Kidney capillary endothelial cell (primary cell): ENCODE measurements around the gene STAT2.
"Not testable (repeated sequence)": the region's sequence is repeated elsewhere in the genome, so short reads cannot be mapped to it uniquely, and the experiment has no call there.

Experiments
- DNase-seq: peaks from one replicate; pipeline ENCODE4 v3.0.0-alpha.2; 2018; ENCODE audit warnings: low spot score

STAT2 gene

DNA sequence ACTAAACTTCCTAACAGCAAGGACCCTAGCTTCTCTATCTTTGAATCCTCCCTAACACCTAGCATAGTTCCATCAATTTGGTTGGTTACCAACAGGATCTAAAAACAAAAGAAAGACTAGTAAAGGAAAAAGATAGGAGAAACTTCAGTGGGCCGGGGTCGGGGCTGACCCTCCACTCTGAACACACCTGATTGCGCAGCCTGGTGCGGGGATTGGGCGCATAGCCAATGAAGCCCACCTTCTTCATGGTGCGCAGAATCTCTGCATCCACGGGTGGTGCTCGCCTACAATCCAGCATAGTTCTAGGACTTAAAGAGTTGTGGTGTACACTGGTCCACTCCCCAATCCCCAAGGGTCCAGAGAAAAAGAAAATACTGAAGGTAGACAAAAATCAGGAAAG is 33.8 kb downstream of the STAT2 start:
- no peak for DNase-seq

DNA sequence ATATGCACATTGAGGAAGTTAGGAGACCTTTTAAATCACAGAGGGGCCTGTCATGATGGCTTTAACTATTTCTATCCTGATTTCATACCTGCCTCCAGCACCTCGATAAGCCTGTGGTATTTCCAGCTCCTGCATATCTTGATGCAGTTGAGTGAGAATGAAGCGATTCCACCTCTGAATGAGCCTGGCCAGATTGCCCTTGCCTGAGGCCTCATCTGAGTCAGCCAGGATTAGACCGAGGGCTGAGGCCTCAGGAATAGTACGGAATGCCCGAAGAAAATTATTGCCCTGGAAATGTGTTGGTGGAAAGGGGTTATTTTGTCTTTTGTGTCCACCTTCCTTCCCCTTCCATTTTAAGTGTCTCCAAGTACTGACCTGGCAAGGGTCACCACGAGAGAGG is 35.7 kb downstream of the STAT2 start:
- DNase-seq: no peak

DNA sequence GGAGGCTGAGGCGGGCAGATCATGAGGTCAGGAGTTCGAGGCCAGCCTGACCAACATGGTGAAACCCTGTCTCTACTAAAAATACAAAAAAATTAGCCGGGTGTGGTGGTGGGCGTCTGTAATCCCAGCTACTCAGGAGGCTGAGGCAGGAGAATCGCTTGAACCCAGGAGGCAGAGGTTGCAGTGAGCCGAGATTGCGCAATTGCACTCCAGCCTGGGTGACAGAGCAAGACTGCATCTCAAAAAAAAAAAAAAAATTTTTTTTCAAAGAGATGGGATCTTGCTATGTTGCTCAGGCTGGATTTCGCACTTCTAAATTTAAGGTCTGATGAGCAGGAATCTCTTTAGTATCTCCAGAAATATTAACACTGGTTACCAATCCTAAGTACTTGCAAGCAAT is 38.3 kb downstream of the STAT2 start:
- not testable (repeated sequence) for DNase-seq

- DNase-seq: no peak
Measured at GRCh38 chr12:56321027-56321426, 38.9 kb downstream of the STAT2 start.

DNA sequence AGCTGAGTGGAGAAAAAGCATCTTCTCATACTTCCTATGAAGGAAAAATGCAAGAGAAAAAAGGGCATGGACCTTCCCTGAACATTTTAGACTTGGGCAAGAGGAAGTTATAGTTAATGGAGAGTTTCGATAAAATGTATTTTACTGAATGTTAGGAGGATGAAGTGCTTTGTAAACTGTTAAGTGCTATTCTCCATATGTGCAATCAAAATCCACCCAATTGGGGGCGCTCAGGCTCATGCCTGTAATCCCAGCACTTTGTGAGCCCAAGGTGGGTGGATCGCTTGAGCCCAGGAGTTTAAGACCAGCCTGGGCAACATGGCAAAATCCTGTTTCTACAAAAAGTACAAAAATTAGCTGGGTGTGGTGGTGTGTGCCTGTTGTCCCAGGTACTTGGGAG is 42.2 kb downstream of the STAT2 start:
- DNase-seq: no peak

- peak; percentile 94 for DNase-seq
Measured at GRCh38 chr12:56315622-56316473, 44.1 kb downstream of the STAT2 start, which contains the start of gene CNPY2. Gene CNPY2, minus strand, starts transcription at chr12:56315988. Its CDS starts 771 bp downstream, at chr12:56315217.

DNA sequence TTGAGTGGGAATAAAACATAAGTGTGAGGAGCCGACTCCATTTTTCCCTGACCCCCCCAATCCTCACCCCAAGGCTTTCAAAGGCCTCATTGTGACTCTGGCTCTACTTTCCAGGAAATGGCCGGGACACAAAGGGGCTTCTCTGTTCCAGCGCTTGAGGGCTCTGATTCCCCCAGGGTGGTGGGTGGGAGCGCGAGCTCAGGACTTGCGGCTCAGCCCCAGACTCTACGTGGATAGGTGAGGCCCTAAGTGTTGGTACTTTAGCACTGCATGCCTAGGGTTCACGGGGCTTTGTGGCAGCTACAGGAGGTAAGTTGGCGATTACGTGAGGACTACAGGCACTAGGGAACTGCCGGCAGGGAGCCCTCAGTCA is 44.7 kb downstream of the STAT2 start:
- DNase-seq: peak; percentile 16

DNA sequence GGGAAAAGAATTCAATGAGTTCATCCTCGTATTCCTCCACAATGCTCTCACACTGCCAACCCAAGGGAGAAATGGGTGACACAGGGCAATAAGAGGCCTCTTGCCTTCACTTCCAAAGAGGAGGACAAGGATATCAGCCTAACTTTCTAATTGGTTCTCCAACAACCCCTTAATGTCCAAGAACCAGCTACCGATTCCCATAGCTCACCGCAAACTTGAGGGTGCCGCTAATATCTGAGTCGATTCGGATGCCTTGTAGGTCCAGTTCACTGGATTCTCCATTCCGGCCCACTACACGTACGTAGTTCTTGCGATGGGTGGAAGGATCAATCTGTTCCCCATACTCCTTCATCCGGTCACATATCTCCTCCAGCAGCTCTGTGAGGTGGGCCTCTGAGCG is 48.9 kb downstream of the STAT2 start:
- no peak for DNase-seq

GRCh38 chr12:56308714-56309113 is 51.2 kb downstream of the STAT2 start:
- DNase-seq: no peak

DNA sequence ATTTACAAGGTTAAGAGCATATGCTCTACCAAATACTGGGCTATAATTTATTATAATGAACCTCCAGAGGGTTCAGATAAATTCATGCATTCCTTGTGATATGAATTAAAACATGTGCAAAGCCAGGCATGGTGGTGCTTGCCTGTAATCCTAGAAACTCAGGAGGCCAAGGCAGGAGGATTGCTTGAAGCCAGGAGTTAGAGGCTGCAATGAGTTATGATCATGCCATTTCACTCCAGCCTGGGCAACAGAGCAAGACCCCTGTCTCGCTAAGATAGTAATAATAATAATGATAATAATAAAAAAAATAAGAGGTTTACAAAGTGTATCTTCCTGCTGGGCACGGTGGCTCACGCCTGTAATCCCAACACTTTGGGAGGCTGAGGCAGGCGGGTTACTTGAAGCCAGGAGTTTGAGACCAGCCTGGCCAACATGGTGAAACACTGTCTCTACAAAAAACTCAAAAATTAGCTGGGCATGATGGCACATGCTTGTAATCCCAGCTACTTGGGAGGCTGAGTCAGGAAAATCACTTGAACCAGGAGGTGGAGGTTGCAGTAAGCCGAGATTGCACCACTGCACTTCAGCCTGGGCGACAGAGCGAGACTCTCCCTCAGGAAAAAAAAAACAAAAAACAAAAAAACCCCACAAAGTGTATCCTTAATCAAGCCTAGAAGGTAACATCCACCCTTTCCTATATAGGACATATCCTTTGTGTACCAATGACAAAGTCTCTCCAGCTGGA is 52.5 kb downstream of the STAT2 start:
- no peak for DNase-seq

- DNase-seq: no peak
Measured at GRCh38 chr12:56304872-56305590, 54.9 kb downstream of the STAT2 start.

DNA sequence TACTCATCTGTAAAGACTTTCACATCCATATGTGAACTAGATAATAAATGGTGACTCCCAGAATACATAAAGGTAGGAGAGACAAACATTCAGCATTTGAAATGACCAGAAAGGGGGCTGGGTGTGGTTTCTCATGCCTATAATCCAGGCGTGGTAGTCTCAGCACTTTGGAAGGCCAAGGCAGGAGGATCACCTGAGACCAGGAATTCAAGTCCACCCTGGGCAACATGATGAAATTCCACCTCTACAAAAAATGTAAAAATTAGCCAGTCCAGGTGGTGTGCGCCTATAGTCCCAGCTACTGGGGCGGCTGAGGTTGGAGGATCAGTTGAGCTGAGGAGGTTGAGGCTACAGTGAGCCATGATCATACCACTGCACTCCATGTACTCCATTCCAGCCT is 55.6 kb downstream of the STAT2 start:
- no peak for DNase-seq

GRCh38 chr12:56300644-56301464 is 59.1 kb downstream of the STAT2 start:
- no peak for DNase-seq

DNA sequence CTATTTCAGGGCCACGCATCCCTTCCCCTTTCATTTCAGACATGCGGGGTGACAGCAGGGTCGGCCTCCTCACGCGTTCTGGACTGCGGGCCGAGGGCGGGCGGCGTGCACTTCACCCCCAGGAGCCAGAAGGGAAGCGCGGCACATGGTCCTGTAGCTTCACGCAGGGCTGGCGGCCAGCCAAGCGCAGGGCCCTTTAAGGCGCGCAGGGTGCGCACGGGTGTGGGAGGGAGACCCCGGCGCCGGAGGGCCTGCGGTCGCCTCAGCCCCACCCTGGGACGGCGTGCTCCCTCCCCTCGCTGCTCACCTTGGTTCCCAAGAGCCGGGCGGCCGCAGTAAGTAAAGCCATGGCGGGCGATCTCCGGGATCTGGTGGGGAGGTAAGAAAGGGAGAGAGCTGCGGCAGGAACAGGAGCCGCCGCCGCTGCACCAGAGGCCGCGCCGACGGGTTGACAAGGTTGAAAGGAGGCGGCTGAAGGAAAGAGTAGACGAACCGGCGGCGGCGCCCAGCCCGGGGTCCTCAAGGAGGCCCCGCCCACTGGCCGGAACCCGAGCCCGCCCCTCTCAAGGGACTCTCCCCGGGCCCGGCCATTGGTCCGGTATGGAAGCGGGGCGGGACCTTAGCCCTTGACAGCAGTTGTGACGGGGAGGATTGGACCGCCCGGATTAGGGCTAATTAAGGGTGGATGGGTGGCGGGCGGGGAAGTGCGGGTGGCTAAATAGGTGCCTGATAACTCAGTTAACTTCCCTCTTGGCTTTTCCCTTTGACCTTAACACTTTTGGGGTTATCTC is 59.9 kb downstream of the STAT2 start, which contains the start of gene CS:
Gene CS, minus strand, starts transcription at position 478 of the 791 bp plus-strand sequence. Its CDS starts 129 bp downstream, at position 349.
- DNase-seq: peak; percentile 97

GRCh38 chr12:56299308-56299852 is 60.5 kb downstream of the STAT2 start:
- DNase-seq: no peak

- no peak for DNase-seq
Measured at GRCh38 chr12:56298828-56299227, 61.1 kb downstream of the STAT2 start.

GRCh38 chr12:56297400-56297799 is 62.5 kb downstream of the STAT2 start:
- DNase-seq: no peak

DNA sequence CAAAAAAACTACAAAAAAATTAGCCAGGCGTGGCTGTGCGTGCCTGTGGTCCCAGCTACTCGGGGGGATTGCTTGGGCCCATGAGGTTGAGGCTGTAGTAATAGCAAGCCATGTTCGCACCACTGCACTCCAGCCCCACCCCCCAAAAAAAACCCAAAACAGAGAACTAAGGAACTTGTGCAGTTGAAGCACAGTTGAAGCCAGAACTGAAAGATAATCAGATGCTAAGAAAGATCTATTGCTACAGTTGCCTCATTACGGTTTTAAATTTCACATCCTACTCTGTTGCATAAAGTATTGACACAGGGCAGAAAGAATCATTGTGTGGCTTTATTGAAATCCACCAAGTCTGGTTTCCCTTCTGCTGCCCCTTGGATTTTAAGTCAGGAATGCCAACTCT is 63.6 kb downstream of the STAT2 start:
- no peak for DNase-seq

DNA sequence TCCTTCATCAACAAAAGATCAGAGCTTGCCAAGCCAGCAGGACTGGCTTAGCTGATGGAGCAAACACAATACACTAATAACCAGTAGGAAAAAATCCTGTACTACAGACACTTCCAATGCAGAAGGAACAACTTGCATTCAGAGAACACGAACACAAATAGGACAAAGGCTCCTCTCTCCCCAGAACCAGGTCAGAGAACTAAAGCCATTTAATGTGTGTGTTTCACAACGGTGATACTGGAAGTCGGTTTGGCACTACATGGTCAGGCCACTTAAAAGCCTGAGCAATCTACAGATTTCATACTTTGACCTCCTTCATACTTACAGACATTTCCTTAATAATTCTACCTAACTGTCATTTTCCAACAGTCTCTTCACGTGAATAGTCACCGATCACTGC is 66.1 kb downstream of the STAT2 start:
- no peak for DNase-seq
